ENCODE results near the gene LMO7.

LMO7 gene

GRCh38 chr13:75797239-75797638 is 161.1 kb downstream of the LMO7 start:
- no peak for DNase-seq (ENCODE audit: extremely low read depth in 1 of 2, low read depth in 1 of 2)

- DNase-seq (ENCODE audit: extremely low read depth in 1 of 2, low read depth in 1 of 2) = no peak
Measured at GRCh38 chr13:75797719-75798118, 161.6 kb downstream of the LMO7 start.

GRCh38 chr13:75798353-75799255 is 162.5 kb downstream of the LMO7 start:
- DNase-seq (ENCODE audit: extremely low read depth in 1 of 2, low read depth in 1 of 2) = no peak

GRCh38 chr13:75800545-75800944 is 164.4 kb downstream of the LMO7 start:
- DNase-seq (ENCODE audit: extremely low read depth in 1 of 2, low read depth in 1 of 2) = no peak

GRCh38 chr13:75801388-75801945 is 165.3 kb downstream of the LMO7 start:
- DNase-seq (ENCODE audit: extremely low read depth in 1 of 2, low read depth in 1 of 2) = no peak

- no peak for DNase-seq (ENCODE audit: extremely low read depth in 1 of 2, low read depth in 1 of 2)
Measured at GRCh38 chr13:75802161-75802560, 166.0 kb downstream of the LMO7 start.

GRCh38 chr13:75803164-75803611 is 167.1 kb downstream of the LMO7 start:
- no peak for DNase-seq (ENCODE audit: extremely low read depth in 1 of 2, low read depth in 1 of 2)

- DNase-seq (ENCODE audit: extremely low read depth in 1 of 2, low read depth in 1 of 2) = no peak
Measured at GRCh38 chr13:75804054-75804453, 167.9 kb downstream of the LMO7 start.

GRCh38 chr13:75804605-75805004 is 168.5 kb downstream of the LMO7 start:
- no peak for DNase-seq (ENCODE audit: extremely low read depth in 1 of 2, low read depth in 1 of 2)

- DNase-seq (ENCODE audit: extremely low read depth in 1 of 2, low read depth in 1 of 2) = no peak
Measured at GRCh38 chr13:75806117-75806516, 170.0 kb downstream of the LMO7 start.

GRCh38 chr13:75811361-75811760 is 175.2 kb downstream of the LMO7 start:
- DNase-seq (ENCODE audit: extremely low read depth in 1 of 2, low read depth in 1 of 2) = no peak

GRCh38 chr13:75811841-75812240 is 175.7 kb downstream of the LMO7 start:
- no peak for DNase-seq (ENCODE audit: extremely low read depth in 1 of 2, low read depth in 1 of 2)

GRCh38 chr13:75812751-75813181 is 176.6 kb downstream of the LMO7 start:
- DNase-seq (ENCODE audit: extremely low read depth in 1 of 2, low read depth in 1 of 2) = no peak

- DNase-seq (ENCODE audit: extremely low read depth in 1 of 2, low read depth in 1 of 2) = no peak
Measured at GRCh38 chr13:75813323-75813722, 177.2 kb downstream of the LMO7 start.

- DNase-seq (ENCODE audit: extremely low read depth in 1 of 2, low read depth in 1 of 2) = no peak
Measured at GRCh38 chr13:75818179-75818967, 182.2 kb downstream of the LMO7 start.

GRCh38 chr13:75818968-75819225 is 182.8 kb downstream of the LMO7 start:
- DNase-seq (ENCODE audit: extremely low read depth in 1 of 2, low read depth in 1 of 2) = no peak

- no peak for DNase-seq (ENCODE audit: extremely low read depth in 1 of 2, low read depth in 1 of 2)
Measured at GRCh38 chr13:75825161-75825560, 189.0 kb downstream of the LMO7 start.

GRCh38 chr13:75825594-75825993 is 189.5 kb downstream of the LMO7 start:
- no peak for DNase-seq (ENCODE audit: extremely low read depth in 1 of 2, low read depth in 1 of 2)

- no peak for DNase-seq (ENCODE audit: extremely low read depth in 1 of 2, low read depth in 1 of 2)
Measured at GRCh38 chr13:75826391-75826790, 190.3 kb downstream of the LMO7 start.

GRCh38 chr13:75829830-75830229 is 193.7 kb downstream of the LMO7 start:
- no peak for DNase-seq (ENCODE audit: extremely low read depth in 1 of 2, low read depth in 1 of 2)

GRCh38 chr13:75830842-75831241 is 194.7 kb downstream of the LMO7 start:
- no peak for DNase-seq (ENCODE audit: extremely low read depth in 1 of 2, low read depth in 1 of 2)

GRCh38 chr13:75831389-75831788 is 195.3 kb downstream of the LMO7 start:
- DNase-seq (ENCODE audit: extremely low read depth in 1 of 2, low read depth in 1 of 2) = no peak

Measured in activated CD8-positive, alpha-beta memory T cell treated with anti-CD3 and anti-CD28 coated beads for 1 hour (primary cell).